H1 (cell line): Measurements from ENCODE around the gene ALPL. TPM values are rescaled to one million over a fixed set of nuclear protein-coding genes. Genes with fewer than 3 reads are reported as not detected.

Experiments
- JUND ChIP-seq: IDR thresholded peaks from 2 replicates; pipeline ENCODE4 v1.6.1; 2011; ENCODE audit warnings: mild to moderate bottlenecking, improper control_type of control experiment, low read length
- RFX5 ChIP-seq: IDR thresholded peaks from 2 replicates; pipeline ENCODE4 v1.6.1; 2011; ENCODE audit warnings: low read depth, low read length, improper control_type of control experiment, borderline replicate concordance
- TAF1 ChIP-seq: IDR thresholded peaks from 2 replicates; pipeline ENCODE4 v1.6.1; 2011; ENCODE audit warnings: mild to moderate bottlenecking, low read depth, low read length
- TBP ChIP-seq: IDR thresholded peaks from 2 replicates; pipeline ENCODE4 v1.6.1; 2011; ENCODE audit warnings: low read depth, low read length, improper control_type of control experiment
- YY1 ChIP-seq: IDR thresholded peaks from 2 replicates; pipeline ENCODE4 v1.6.1; 2011; ENCODE audit warnings: low read depth, mild to moderate bottlenecking, low read length
- polyA plus RNA-seq, 7 experiments: library from polyadenylated mRNA; depleted of rRNA in 3 of 7; stranded (reverse) in 5 of 7; unstranded in 2 of 7; fragments of >200 nt in 5 of 7; fragments of 200-250 nt in 2 of 7; gene quantifications; 1 replicate in 5 of 7; 2 replicates in 1 of 7; 4 replicates in 1 of 7; pipeline versions ENCODE4 v1.2.1 to v1.2.3, GENCODE V29; 2011 to 2013; ENCODE audit warnings: missing spikeins in 2 of 7, mixed read lengths in 2 of 7
- total RNA-seq: library from RNA; stranded (reverse); fragmentation: NEBNext Ultra II Directional; extraction: Animal tissue kit (Norgen Biotek cat#: 25700); gene quantifications from 2 replicates; pipeline ENCODE4 v1.2.1, GENCODE V29; 2021
- TF ChIP-seq, protein P1 (sequence below), 3 experiments: IDR thresholded peaks; 1 replicate in 2 of 3; 2 replicates in 1 of 3; pipeline versions ENCODE4 v1.5.1 to v1.6.1; 2011; ENCODE audit warnings: low read length in 3 of 3, mild to moderate bottlenecking in 3 of 3, inconsistent platforms in 2 of 3, low read depth in 1 of 3, moderate library complexity in 1 of 3; ENCODE audit not compliant: insufficient read depth in 1 of 3; ENCODE audit errors: control extremely low read depth in 1 of 3
- TF ChIP-seq, protein P2 (sequence below): IDR thresholded peaks from 2 replicates; pipeline ENCODE4 v1.6.1; 2011; ENCODE audit warnings: low read depth, mild to moderate bottlenecking, low read length; ENCODE audit not compliant: insufficient read depth

Gene ALPL
- total and polyA plus RNA-seq, 2 of the 8 experiments (the other 6 are each of a cell fraction or from before 2014, with no cell fraction given): 175 to 362 TPM

DNA sequence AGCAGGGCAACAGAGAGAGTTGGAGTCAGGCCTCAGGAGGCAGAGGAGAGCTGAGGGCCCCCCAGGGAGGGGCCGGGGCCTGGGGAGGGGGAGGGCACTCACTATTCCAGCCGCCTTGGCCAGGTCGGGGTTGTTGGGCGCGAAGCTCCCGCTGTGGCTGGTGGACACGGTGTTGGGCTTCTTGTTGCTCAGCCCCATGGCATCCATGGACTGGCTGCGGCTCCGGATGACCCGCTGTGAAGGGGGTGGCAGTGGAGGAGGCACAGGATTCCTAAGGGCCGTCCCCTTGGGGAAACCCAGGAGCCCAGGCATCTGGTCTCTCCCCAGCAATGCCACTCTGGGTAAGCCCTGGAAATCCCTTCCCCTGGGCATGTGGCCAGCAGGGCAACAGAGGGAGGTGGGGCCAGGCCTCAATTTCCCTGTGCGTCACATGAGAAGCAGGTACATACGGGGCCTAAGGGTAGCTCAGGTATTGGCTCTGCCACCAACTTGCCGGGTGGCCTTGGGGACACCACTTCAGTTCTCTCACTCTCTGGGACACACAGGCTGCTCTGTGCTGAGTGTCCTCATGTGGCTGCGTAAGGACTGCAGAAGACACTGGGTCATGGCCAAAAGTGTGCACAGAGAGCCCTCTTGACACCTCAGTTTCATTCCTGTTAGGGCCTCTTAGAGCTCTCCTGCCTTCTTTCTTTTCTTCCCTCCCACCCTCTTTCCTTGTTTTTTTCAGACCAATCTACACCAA lies 96.9 kb downstream of the ALPL start (continued):
- TF ChIP-seq, protein P1, sequence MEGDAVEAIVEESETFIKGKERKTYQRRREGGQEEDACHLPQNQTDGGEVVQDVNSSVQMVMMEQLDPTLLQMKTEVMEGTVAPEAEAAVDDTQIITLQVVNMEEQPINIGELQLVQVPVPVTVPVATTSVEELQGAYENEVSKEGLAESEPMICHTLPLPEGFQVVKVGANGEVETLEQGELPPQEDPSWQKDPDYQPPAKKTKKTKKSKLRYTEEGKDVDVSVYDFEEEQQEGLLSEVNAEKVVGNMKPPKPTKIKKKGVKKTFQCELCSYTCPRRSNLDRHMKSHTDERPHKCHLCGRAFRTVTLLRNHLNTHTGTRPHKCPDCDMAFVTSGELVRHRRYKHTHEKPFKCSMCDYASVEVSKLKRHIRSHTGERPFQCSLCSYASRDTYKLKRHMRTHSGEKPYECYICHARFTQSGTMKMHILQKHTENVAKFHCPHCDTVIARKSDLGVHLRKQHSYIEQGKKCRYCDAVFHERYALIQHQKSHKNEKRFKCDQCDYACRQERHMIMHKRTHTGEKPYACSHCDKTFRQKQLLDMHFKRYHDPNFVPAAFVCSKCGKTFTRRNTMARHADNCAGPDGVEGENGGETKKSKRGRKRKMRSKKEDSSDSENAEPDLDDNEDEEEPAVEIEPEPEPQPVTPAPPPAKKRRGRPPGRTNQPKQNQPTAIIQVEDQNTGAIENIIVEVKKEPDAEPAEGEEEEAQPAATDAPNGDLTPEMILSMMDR (IDR thresholded peaks at IDR 0.05; ENCODE audit: control extremely low read depth in 1 of 3, insufficient read depth in 1 of 3, low read depth in 1 of 3, low read length in 3 of 3): no peak
- TF ChIP-seq, protein P2, sequence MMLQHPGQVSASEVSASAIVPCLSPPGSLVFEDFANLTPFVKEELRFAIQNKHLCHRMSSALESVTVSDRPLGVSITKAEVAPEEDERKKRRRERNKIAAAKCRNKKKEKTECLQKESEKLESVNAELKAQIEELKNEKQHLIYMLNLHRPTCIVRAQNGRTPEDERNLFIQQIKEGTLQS: no peak
- TF ChIP-seq TBP (no peak), RFX5 (no peak), TAF1 (no peak), JUND (no peak), YY1 (no peak)
